ENCODE data around the gene ARL15. TPM values are rescaled to one million over a fixed set of nuclear protein-coding genes. Genes with fewer than 3 reads are reported as not detected.

The ARL15 gene
- total and polyA plus RNA-seq, 2 of the 8 experiments (the other 6 are each of a cell fraction or from before 2014, with no cell fraction given) = 9.9 to 21.2 TPM

DNA sequence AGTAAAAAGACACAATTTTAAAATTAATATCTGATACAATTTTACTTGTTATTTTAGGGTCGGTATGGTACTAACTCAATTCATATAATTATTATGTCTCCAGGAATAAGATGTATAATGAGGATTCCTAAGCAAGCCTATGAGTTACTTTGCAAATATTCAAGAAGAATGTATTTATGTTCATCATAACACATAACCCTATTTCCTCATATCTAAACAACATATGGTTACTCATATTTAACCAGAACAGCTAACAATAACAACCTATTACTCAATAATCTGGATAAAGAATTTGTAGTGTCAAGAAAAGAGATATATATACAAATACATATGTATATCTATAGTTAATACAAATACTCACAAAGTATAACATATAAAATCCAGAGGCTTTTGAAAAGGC lies 285.9 kb downstream of the ARL15 start:
- Histone ChIP-seq H3K18ac (ENCODE audit: extremely low read depth, low read length) (no peak overlapping the region), H2AK5ac (ENCODE audit: low read depth, low read length) (no peak overlapping the region), H3K4me1 (replicated peaks in 1 of 4; ENCODE audit: control insufficient read depth in 3 of 4, insufficient read depth in 4 of 4, low read length in 3 of 4) (peaks cover 0 to 16% (median 5%) of the 10 kb centered on the region in 4 experiments; a peak in 3 of 7 replicates), H4K20me1 (replicated peaks in 1 of 2; ENCODE audit: control insufficient read depth in 1 of 2, insufficient read depth in 2 of 2, low read length in 2 of 2) (no peaks in the 10 kb centered on the region), H4K5ac (ENCODE audit: insufficient read length, low read depth, low read length) (no peak overlapping the region), H4K8ac (ENCODE audit: extremely low read depth, insufficient read depth, low read length) (no peak overlapping the region), H3K9ac (replicated peaks in 1 of 4; ENCODE audit: extremely low read depth in 1 of 4, low read depth in 3 of 4, low read length in 3 of 4) (no peak overlapping the region), H2AFZ (ENCODE audit: low read length) (no peak overlapping the region), H3K23ac (ENCODE audit: insufficient read length) (no peak overlapping the region), H3K27ac (ENCODE audit: low read depth, low read length) (no peak overlapping the region), H3K79me1 (ENCODE audit: low read depth, low read length) (no peaks in the 10 kb centered on the region; the same call in 1 of the 2 replicates), H2BK5ac (ENCODE audit: low read depth, low read length) (no peak overlapping the region), H3K4me3 (ENCODE audit: extremely low read depth in 1 of 4, insufficient read depth in 2 of 4, low read depth in 3 of 4, low read length in 4 of 4) (no peak overlapping the region), H3K27me3 (replicated peaks in 1 of 4; ENCODE audit: control insufficient read depth in 3 of 4, extremely low read depth in 1 of 4, insufficient read depth in 3 of 4, low read length in 3 of 4) (no peaks in the 10 kb centered on the region), H3K9me3 (ENCODE audit: insufficient read depth in 2 of 2, low read depth in 1 of 2, low read length in 1 of 2) (no peaks in the 10 kb centered on the region), H3K4ac (replicated peaks; ENCODE audit: insufficient read length, low read depth, low read length) (no peak overlapping the region), H3K79me2 (ENCODE audit: control insufficient read depth in 1 of 2, insufficient read depth in 2 of 2, low read length in 2 of 2) (no peaks in the 10 kb centered on the region; a peak in 1 of 4 replicates), H3K23me2 (ENCODE audit: low read depth, low read length) (0 out of 2 replicates have a peak, but pooled peaks cover 1% of the 10 kb centered on the region), H3K4me2 (ENCODE audit: insufficient read depth in 1 of 2, low read depth in 2 of 2, low read length in 2 of 2) (no peak overlapping the region), H3K14ac (ENCODE audit: insufficient read length) (no peak overlapping the region), H2BK15ac (ENCODE audit: low read length) (no peak overlapping the region), H4K91ac (replicated peaks; ENCODE audit: insufficient read length, low read length) (no peak overlapping the region), H2BK12ac (ENCODE audit: low read depth, low read length) (no peak overlapping the region), H2BK20ac (ENCODE audit: low read length) (no peak overlapping the region), H3K36me3 (ENCODE audit: control insufficient read depth in 2 of 4, insufficient read depth in 4 of 4, low read length in 3 of 4) (no peaks in the 10 kb centered on the region), H2BK120ac (replicated peaks; ENCODE audit: low read depth, low read length) (no peak overlapping the region), H3K56ac (replicated peaks; ENCODE audit: insufficient read length, low read depth, low read length) (no peak overlapping the region)
- FAIRE-seq (no peak), DNase-seq (ENCODE audit: low read depth in 1 of 2, low spot score in 2 of 2) (no peak)
- CTCF ChIA-PET (ENCODE audit: partially characterized antibody) = interaction anchor here (0.7 kb wide), 1 partner anchor 34 kb away, joined by 5 read pairs; no protein-coding TSS in a partner anchor
- POLR2A ChIA-PET (ENCODE audit: partially characterized antibody) = no interaction called here
- TF ChIP-seq KDM5A (IDR thresholded peaks at IDR 0.05; ENCODE audit: low read length) = no peak
- no peak for TF ChIP-seq RAD21 (IDR thresholded peaks at IDR 0.05 in 1 of 2, conservative IDR thresholded peaks at IDR 0.05 in 1 of 2; ENCODE audit: low read depth in 2 of 2, low read length in 2 of 2)
- no peak for TF ChIP-seq SAP30 (IDR thresholded peaks at IDR 0.05; ENCODE audit: insufficient read depth, insufficient replicate concordance, low read length)
- TF ChIP-seq, protein P1, sequence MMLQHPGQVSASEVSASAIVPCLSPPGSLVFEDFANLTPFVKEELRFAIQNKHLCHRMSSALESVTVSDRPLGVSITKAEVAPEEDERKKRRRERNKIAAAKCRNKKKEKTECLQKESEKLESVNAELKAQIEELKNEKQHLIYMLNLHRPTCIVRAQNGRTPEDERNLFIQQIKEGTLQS (IDR thresholded peaks at IDR 0.05; ENCODE audit: insufficient read depth, low read depth, low read length) = no peak
- TF ChIP-seq CREB1 (IDR thresholded peaks at IDR 0.05) = no peak
- TF ChIP-seq SP2 (IDR thresholded peaks at IDR 0.05; ENCODE audit: low read length) = no peak
- TF ChIP-seq, protein P2, sequence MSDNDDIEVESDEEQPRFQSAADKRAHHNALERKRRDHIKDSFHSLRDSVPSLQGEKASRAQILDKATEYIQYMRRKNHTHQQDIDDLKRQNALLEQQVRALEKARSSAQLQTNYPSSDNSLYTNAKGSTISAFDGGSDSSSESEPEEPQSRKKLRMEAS (IDR thresholded peaks at IDR 0.05) = no peak
- TF ChIP-seq SIN3A (conservative IDR thresholded peaks at IDR 0.05 in 1 of 2, IDR thresholded peaks at IDR 0.05 in 1 of 2; ENCODE audit: low read depth in 1 of 2, low read length in 2 of 2) = no peak
- TF ChIP-seq SUZ12 (IDR thresholded peaks at IDR 0.05; ENCODE audit: low read length) = no peak
- 88% methylated on average over 1 of the region's 1 CpG; no CpG with 5 or more reads in 1 of the 2 experiments for WGBS, 2 experiments (ENCODE audit: extremely low coverage in 1 of 2, insufficient coverage in 1 of 2, insufficient read length in 1 of 2, insufficient replicate concordance in 2 of 2, low coverage in 1 of 2, low lambda C conversion rate in 2 of 2, missing lambda C conversion rate in 1 of 2)

Data from H1 (cell line).